OCI-LY1 (cell line): Measurements from ENCODE around the gene SLC35F4.

Source experiments
- CTCF ChIP-seq: fragments of 200-600 bp; sonication (generic), shearing (Covaris generic); IDR thresholded peaks from 2 replicates; pipeline ENCODE4 v1.5.1; 2017; ENCODE audit warnings: mild to moderate bottlenecking, antibody characterized with exemption, low read length, moderate library complexity, mixed read lengths
- EZH2 ChIP-seq: fragments of 200-600 bp; sonication (generic), shearing (Covaris generic); IDR thresholded peaks from 2 replicates; pipeline ENCODE4 v1.8.0; 2017; ENCODE audit warnings: borderline replicate concordance, mixed run types, mild to moderate bottlenecking, antibody characterized with exemption, low read length, moderate library complexity, mixed read lengths

GRCh38 chr14:57870686-57871457, 5.0 kb upstream of the SLC35F4 start:
- no peak for TF ChIP-seq CTCF
- no peak for TF ChIP-seq EZH2
